Heart left ventricle (tissue), 16 donors: ENCODE data around the gene ATP1A1. TPM values are rescaled to one million over a fixed set of nuclear protein-coding genes. Genes with fewer than 3 reads are reported as not detected.

Experiments
- ATAC-seq, 4 donors: fragments of 200-7000 bp; cut with Tn5 transposase; one replicate each; pipeline ENCODE4 v1.9.1; 2020 to 2022; ENCODE audit warnings: moderate library complexity in 4 of 4, mild to moderate bottlenecking in 3 of 4, moderate number of reproducible peaks in 1 of 4
- DNase-seq, 5 donors: peaks; one replicate each; pipeline ENCODE4 v3.0.0-alpha.2; 2020
- H3K27ac ChIP-seq, 12 donors: fragments of 200-600 bp; sonication (generic) in 4 of 12; one replicate each; pipeline versions ENCODE4 v1.5.0 to v1.8.0; 2016 to 2022; ENCODE audit warnings: mild to moderate bottlenecking in 2 of 12
- H3K27me3 ChIP-seq, 9 donors: fragments of 200-600 bp; sonication (generic) in 2 of 9; one replicate each; pipeline versions ENCODE4 v1.5.1 to v1.8.0; 2016 to 2022; ENCODE audit warnings: mild to moderate bottlenecking in 3 of 9
- H3K36me3 ChIP-seq, 9 donors: fragments of 200-600 bp; sonication (generic) in 2 of 9; one replicate each; pipeline versions ENCODE4 v1.5.0 to v1.8.0; 2018 to 2022; ENCODE audit warnings: mild to moderate bottlenecking in 2 of 9
- H3K4me1 ChIP-seq, 12 donors: fragments of 200-600 bp; sonication (generic) in 4 of 12; one replicate each; pipeline versions ENCODE4 v1.5.0 to v1.8.0; 2016 to 2022; ENCODE audit warnings: mild to moderate bottlenecking in 3 of 12
- H3K4me3 ChIP-seq, 12 donors: fragments of 200-600 bp; sonication (generic) in 4 of 12; one replicate each; pipeline versions ENCODE4 v1.5.0 to v1.8.0; 2017 to 2022; ENCODE audit warnings: mild to moderate bottlenecking in 9 of 12, moderate library complexity in 4 of 12
- H3K9me3 ChIP-seq, 12 donors: fragments of 200-600 bp; sonication (generic) in 4 of 12; one replicate each; pipeline versions ENCODE4 v1.5.0 to v1.8.0; 2016 to 2022; ENCODE audit warnings: mild to moderate bottlenecking in 1 of 12
- CTCF ChIP-seq, 12 donors: fragments of 200-600 bp; sonication (generic) in 4 of 12; IDR thresholded peaks; one replicate each; pipeline versions ENCODE4 v1.5.0 to v1.8.0; 2018 to 2022; ENCODE audit warnings: antibody characterized with exemption in 12 of 12, mild to moderate bottlenecking in 5 of 12
- POLR2A ChIP-seq, 2 donors: fragments of 450-650 bp; IDR thresholded peaks; one replicate each; pipeline ENCODE4 v1.6.1; 2017; ENCODE audit warnings: antibody characterized with exemption in 2 of 2, mild to moderate bottlenecking in 2 of 2, moderate library complexity in 2 of 2
- WGBS, 4 donors: extraction: QIAGEN DNeasy Blood & Tissue Kit in 2 of 4; methylation state at CpG; one replicate each; pipeline versions ENCODE4 v1.1.5 to v1.1.7; 2013 to 2018; 5-methylcytosine and 5-hydroxymethylcytosine counted together
- intact Hi-C, 10 donors: fragments of 100-400 bp; cut with DNase I; formaldehyde crosslinking; loops; one replicate each; pipeline versions ENCODE4 v1.11.1 to v1.14.2; 2022
- polyA plus RNA-seq, 2 donors: library from polyadenylated mRNA; stranded (reverse); fragments of 200-250 nt; gene quantifications; one replicate each; pipeline ENCODE4 v1.2.3, GENCODE V29; 2013
- total RNA-seq, 9 donors: library from RNA; depleted of rRNA in 2 of 9; stranded (reverse); fragments of >200 nt in 2 of 9; fragmentation: NEBNext Ultra II Directional in 3 of 9; extraction: Animal tissue kit (Norgen Biotek cat#: 25700) in 3 of 9; gene quantifications; one replicate each; pipeline versions ENCODE4 v1.1.0 to v1.2.4, GENCODE V29; 2016 to 2023
- donor health status: ischemic (EF 13 %, LVEDD 7.1; RV severe dilation, severe dysfunction).
- donor health status: healthy with polysubstance abuse.
- donor health status: DM: no; HTN: yes; CAD: no.
- donor health status: DM: no; HTN: no; CAD: no.
- donor health status: ischemic (EF 25% LVEDD 6.9; RV normal size, moderate dysfunction).
- donor health status: ischemic (EF 25% LVEDD 5.7; RV mildly dilated, moderate dysfunction).
- donor health status: healthy.
- donor health status: DM: yes; HTN: yes; CAD: no.
- donor health status: ischemic (EF 35%, LVEDD 5.7; RV mildly dilated, moderate dysfunction).
- donor health status: nonischemic (EF 11% LVEDD 7.7; RV severe dilation, severe dysfunction).
- donor health status: DM: yes; HTN: yes; CAD: no.
- donor health status: PGD.
- donor health status: ischemic (EF 29% LVEDD 5.4; RV normal size, mild dysfunction).
- donor health status: nonischemic (EF 23%, LVEDD 6.1; RV moderate dilation, normal function).

The ATP1A1 gene
- total and polyA plus RNA-seq, 11 donors = 115 to 896 (median 241) TPM

- Histone ChIP-seq H3K4me3 (no peak overlapping the region), H3K27ac (peak overlapping the region in 11 of 12 donors; percentile 89 to 99 (median 97)), H3K27me3 (no peaks in the 10 kb centered on the region), H3K36me3 (peaks cover 0 to 6% (median 3%) of the 10 kb centered on the region in 9 donors), H3K9me3 (no peaks in the 10 kb centered on the region), H3K4me1 (peaks cover 18 to 100% (median 94%) of the 10 kb centered on the region in 12 donors)
- intact Hi-C loops = loop anchor here in 7 of 10 donors (2.0 to 10.0 kb wide), 9 partner anchors 33 to 227 kb away; partner anchors contain the start of gene CD58 (in 2 of the 7)
- DNase-seq (peak in 2 of 5 donors; percentile 47 to 55), ATAC-seq (peak in 1 of 4 donors; percentile 40)
- TF ChIP-seq CTCF (IDR thresholded peaks at IDR 0.05) (no peak), POLR2A (IDR thresholded peaks at IDR 0.05) (no peak)
- 50 to 59% (median 53%) methylated on average over 2 of the region's 2 CpGs for WGBS, 4 donors
Observed at GRCh38 chr1:116379057-116379630, 6.1 kb downstream of the ATP1A1 start.

GRCh38 chr1:116379674-116380498 lies 6.8 kb downstream of the ATP1A1 start:
- peaks cover 18 to 100% (median 90%) of the 10 kb centered on the region in 12 donors for H3K4me1 ChIP-seq
- TF ChIP-seq CTCF (IDR thresholded peaks at IDR 0.05) (no peak), POLR2A (IDR thresholded peaks at IDR 0.05) (no peak)
- no peak overlapping the region for H3K4me3 ChIP-seq
- WGBS, 4 donors = 76 to 79% (median 79%) methylated on average over 6 of the region's 6 CpGs
- intact Hi-C loops = loop anchor here in 9 of 10 donors (2.0 to 10.0 kb wide), 10 partner anchors 32 to 228 kb away; partner anchors contain the start of gene CD58 (in 2 of the 9)
- H3K36me3 ChIP-seq = peaks cover under 1 to 13% (median 11%) of the 10 kb centered on the region in 9 donors
- H3K27ac ChIP-seq = peak overlapping the region in 11 of 12 donors; percentile 51 to 98 (median 96)
- no peaks in the 10 kb centered on the region for H3K9me3 ChIP-seq
- no peak for DNase-seq
- no peak for ATAC-seq
- no peaks in the 10 kb centered on the region for H3K27me3 ChIP-seq

GRCh38 chr1:116380499-116381242 lies 7.6 kb downstream of the ATP1A1 start:
- WGBS, 4 donors = 42 to 45% (median 44%) methylated on average over 7 of the region's 7 CpGs
- no peak for TF ChIP-seq CTCF (IDR thresholded peaks at IDR 0.05)
- no peak for TF ChIP-seq POLR2A (IDR thresholded peaks at IDR 0.05)
- Histone ChIP-seq H3K9me3 (no peaks in the 10 kb centered on the region), H3K4me1 (peaks cover 18 to 92% (median 82%) of the 10 kb centered on the region in 12 donors), H3K4me3 (no peak overlapping the region), H3K27me3 (no peaks in the 10 kb centered on the region), H3K36me3 (peaks cover 2 to 21% (median 18%) of the 10 kb centered on the region in 9 donors), H3K27ac (peak overlapping the region in 11 of 12 donors; percentile 48 to 98 (median 96))
- no peak for DNase-seq
- intact Hi-C loops = loop anchor here in 4 of 10 donors (5.0 kb wide), 2 partner anchors 37 to 163 kb away; no protein-coding TSS in a partner anchor
- no peak for ATAC-seq
